ENCODE measurements around the gene RNF151.
A peak's percentile ranks its signal among the peaks of the same experiment; 100 is the strongest.

Gene RNF151

GRCh38 chr16:2003231-2003826 is 36.7 kb downstream of the RNF151 start:
- no peak for DNase-seq
- no peaks in the 10 kb centered on the region for H3K27me3 ChIP-seq (replicated peaks in 2 of 5; ENCODE audit: control insufficient read depth in 4 of 5, insufficient read depth in 5 of 5, low read length in 4 of 5)
- H3K27ac ChIP-seq (ENCODE audit: insufficient read depth in 1 of 2, low read depth in 1 of 2, low read length in 2 of 2, poor library complexity in 1 of 2, severe bottlenecking in 2 of 2): no peak overlapping the region
- ChIA-PET CTCF (interaction anchor here (0.7 to 6.9 kb wide), 18 partner anchors 7 to 150 kb away, joined by 3 to 80 read pairs (median 6); partner anchors contain the start of genes GFER, NTHL1, RAB26 and TRAF7), POLR2A (interaction anchor here (1.7 to 3.4 kb wide), 2 partner anchors 39 to 151 kb away, joined by 5 to 15 read pairs; partner anchors contain the start of genes RPS2 and TRAF7)
- H3K4me1 ChIP-seq (ENCODE audit: control extremely low read depth in 1 of 4, control insufficient read depth in 4 of 4, insufficient read depth in 4 of 4, low read length in 3 of 4): peaks cover 0 to 51% (median 47%) of the 10 kb centered on the region in 4 experiments
- 85% methylated on average over 5 of the region's 8 CpGs for WGBS (ENCODE audit: insufficient coverage)
- peaks cover 0 to 73% (median 42%) of the 10 kb centered on the region in 4 experiments for H3K36me3 ChIP-seq (ENCODE audit: control insufficient read depth in 4 of 4, insufficient read depth in 4 of 4, low read length in 3 of 4)
- no peak overlapping the region for H3K4me3 ChIP-seq (ENCODE audit: control insufficient read depth in 1 of 7, extremely low read depth in 1 of 7, insufficient read depth in 4 of 7, low read depth in 2 of 7, low read length in 6 of 7)
- no peaks in the 10 kb centered on the region for H3K9me3 ChIP-seq (ENCODE audit: control extremely low read depth in 1 of 5, control insufficient read depth in 4 of 5, insufficient read depth in 2 of 5, low read depth in 1 of 5, low read length in 4 of 5)

GRCh38 chr16:2003827-2004641 is 37.4 kb downstream of the RNF151 start:
- Histone ChIP-seq H3K27me3 (replicated peaks in 2 of 5; ENCODE audit: control insufficient read depth in 4 of 5, insufficient read depth in 5 of 5, low read length in 4 of 5) (no peaks in the 10 kb centered on the region), H3K4me3 (ENCODE audit: control insufficient read depth in 1 of 7, extremely low read depth in 1 of 7, insufficient read depth in 4 of 7, low read depth in 2 of 7, low read length in 6 of 7) (peak overlapping the region in 4 of 7 experiments; percentile 6 to 62 (median 44)), H3K27ac (ENCODE audit: insufficient read depth in 1 of 2, low read depth in 1 of 2, low read length in 2 of 2, poor library complexity in 1 of 2, severe bottlenecking in 2 of 2) (no peak overlapping the region), H3K4me1 (ENCODE audit: control extremely low read depth in 1 of 4, control insufficient read depth in 4 of 4, insufficient read depth in 4 of 4, low read length in 3 of 4) (peaks cover 0 to 58% (median 52%) of the 10 kb centered on the region in 4 experiments), H3K36me3 (ENCODE audit: control insufficient read depth in 4 of 4, insufficient read depth in 4 of 4, low read length in 3 of 4) (peaks cover 0 to 67% (median 37%) of the 10 kb centered on the region in 4 experiments), H3K9me3 (ENCODE audit: control extremely low read depth in 1 of 5, control insufficient read depth in 4 of 5, insufficient read depth in 2 of 5, low read depth in 1 of 5, low read length in 4 of 5) (no peaks in the 10 kb centered on the region)
- WGBS (ENCODE audit: insufficient coverage): 39% methylated on average over 35 of the region's 36 CpGs
- CTCF ChIA-PET: interaction anchor here (0.7 to 6.9 kb wide), 29 partner anchors 8 to 512 kb away, joined by 3 to 80 read pairs (median 4); partner anchors contain the start of genes GFER, NOXO1, NPW and NTHL1
- DNase-seq: peak; percentile 87 to 92 (median 88)
- POLR2A ChIA-PET: interaction anchor here (1.7 to 3.4 kb wide), 2 partner anchors 39 to 150 kb away, joined by 5 to 15 read pairs; partner anchors contain the start of genes RPS2 and TRAF7

- WGBS (ENCODE audit: insufficient coverage): 60% methylated on average over 28 of the region's 34 CpGs
- Histone ChIP-seq H3K27ac (ENCODE audit: insufficient read depth in 1 of 2, low read depth in 1 of 2, low read length in 2 of 2, poor library complexity in 1 of 2, severe bottlenecking in 2 of 2) (peak overlapping the region in 1 of 2 experiments; percentile 43), H3K27me3 (replicated peaks in 2 of 5; ENCODE audit: control insufficient read depth in 4 of 5, insufficient read depth in 5 of 5, low read length in 4 of 5) (no peaks in the 10 kb centered on the region), H3K4me3 (ENCODE audit: control insufficient read depth in 1 of 7, extremely low read depth in 1 of 7, insufficient read depth in 4 of 7, low read depth in 2 of 7, low read length in 6 of 7) (peak overlapping the region in 4 of 7 experiments; percentile 19 to 65 (median 48)), H3K4me1 (ENCODE audit: control extremely low read depth in 1 of 4, control insufficient read depth in 4 of 4, insufficient read depth in 4 of 4, low read length in 3 of 4) (peaks cover under 1 to 62% (median 55%) of the 10 kb centered on the region in 4 experiments), H3K36me3 (ENCODE audit: control insufficient read depth in 4 of 4, insufficient read depth in 4 of 4, low read length in 3 of 4) (peaks cover 0 to 57% (median 32%) of the 10 kb centered on the region in 4 experiments), H3K9me3 (ENCODE audit: control extremely low read depth in 1 of 5, control insufficient read depth in 4 of 5, insufficient read depth in 2 of 5, low read depth in 1 of 5, low read length in 4 of 5) (no peaks in the 10 kb centered on the region)
- no peak for DNase-seq
- ChIA-PET POLR2A (interaction anchor here (3.4 kb wide), 1 partner anchor 150 kb away, joined by 15 read pairs; the partner anchor contains the start of gene TRAF7), CTCF (interaction anchor here (0.6 to 6.9 kb wide), 26 partner anchors 9 to 511 kb away, joined by 3 to 80 read pairs (median 4); partner anchors contain the start of genes GFER, NOXO1, NPW and NTHL1)
Observed at GRCh38 chr16:2004795-2005517, 38.3 kb downstream of the RNF151 start.

- 20% methylated on average over 13 of the region's 21 CpGs for WGBS (ENCODE audit: insufficient coverage)
- peaks cover 0 to 51% (median 25%) of the 10 kb centered on the region in 4 experiments for H3K36me3 ChIP-seq (ENCODE audit: control insufficient read depth in 4 of 4, insufficient read depth in 4 of 4, low read length in 3 of 4)
- no peaks in the 10 kb centered on the region for H3K9me3 ChIP-seq (ENCODE audit: control extremely low read depth in 1 of 5, control insufficient read depth in 4 of 5, insufficient read depth in 2 of 5, low read depth in 1 of 5, low read length in 4 of 5)
- POLR2A ChIA-PET: interaction anchor here (3.4 kb wide), 1 partner anchor 149 kb away, joined by 15 read pairs; the partner anchor contains the start of gene TRAF7
- peak; percentile 86 to 92 (median 91) for DNase-seq
- H3K27ac ChIP-seq (ENCODE audit: insufficient read depth in 1 of 2, low read depth in 1 of 2, low read length in 2 of 2, poor library complexity in 1 of 2, severe bottlenecking in 2 of 2): peak overlapping the region in 1 of 2 experiments; percentile 91
- peaks cover 7 to 69% (median 62%) of the 10 kb centered on the region in 4 experiments for H3K4me1 ChIP-seq (ENCODE audit: control extremely low read depth in 1 of 4, control insufficient read depth in 4 of 4, insufficient read depth in 4 of 4, low read length in 3 of 4)
- no peaks in the 10 kb centered on the region for H3K27me3 ChIP-seq (replicated peaks in 2 of 5; ENCODE audit: control insufficient read depth in 4 of 5, insufficient read depth in 5 of 5, low read length in 4 of 5)
- peak overlapping the region in 4 of 7 experiments; percentile 19 to 65 (median 48) for H3K4me3 ChIP-seq (ENCODE audit: control insufficient read depth in 1 of 7, extremely low read depth in 1 of 7, insufficient read depth in 4 of 7, low read depth in 2 of 7, low read length in 6 of 7)
- CTCF ChIA-PET: interaction anchor here (0.6 to 6.9 kb wide), 18 partner anchors 9 to 511 kb away, joined by 3 to 80 read pairs (median 4); partner anchors contain the start of genes NPW, RAB26 and TRAF7
Observed at GRCh38 chr16:2005646-2006045, 39.0 kb downstream of the RNF151 start.

DNA sequence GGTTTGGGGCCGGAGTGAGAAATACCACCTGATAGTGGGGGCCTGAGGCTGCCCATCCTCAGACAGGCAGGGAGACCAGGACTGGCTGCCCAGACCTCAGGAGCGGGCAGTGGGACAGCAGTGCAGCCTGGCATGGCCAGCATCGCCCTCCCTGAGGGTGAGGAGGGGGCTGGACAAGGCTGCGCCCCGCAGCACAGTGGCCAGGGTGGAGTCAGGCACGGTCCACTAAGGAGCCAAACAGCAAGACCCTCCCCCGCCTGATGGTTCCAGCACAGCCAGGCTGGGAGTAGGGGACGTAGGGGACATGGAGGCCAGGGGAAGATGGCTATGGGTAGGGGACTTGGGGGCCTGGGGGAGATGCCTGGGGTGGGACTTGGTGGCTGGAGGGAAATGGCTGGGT is 39.7 kb downstream of the RNF151 start:
- Histone ChIP-seq H3K36me3 (ENCODE audit: control insufficient read depth in 4 of 4, insufficient read depth in 4 of 4, low read length in 3 of 4) (peaks cover 0 to 44% (median 20%) of the 10 kb centered on the region in 4 experiments), H3K27ac (ENCODE audit: insufficient read depth in 1 of 2, low read depth in 1 of 2, low read length in 2 of 2, poor library complexity in 1 of 2, severe bottlenecking in 2 of 2) (peak overlapping the region; percentile 82 to 91), H3K4me3 (ENCODE audit: control insufficient read depth in 1 of 7, extremely low read depth in 1 of 7, insufficient read depth in 4 of 7, low read depth in 2 of 7, low read length in 6 of 7) (peak overlapping the region in 2 of 7 experiments; percentile 11 to 47), H3K27me3 (replicated peaks in 2 of 5; ENCODE audit: control insufficient read depth in 4 of 5, insufficient read depth in 5 of 5, low read length in 4 of 5) (no peaks in the 10 kb centered on the region), H3K9me3 (ENCODE audit: control extremely low read depth in 1 of 5, control insufficient read depth in 4 of 5, insufficient read depth in 2 of 5, low read depth in 1 of 5, low read length in 4 of 5) (no peaks in the 10 kb centered on the region), H3K4me1 (ENCODE audit: control extremely low read depth in 1 of 4, control insufficient read depth in 4 of 4, insufficient read depth in 4 of 4, low read length in 3 of 4) (peaks cover 7 to 69% (median 63%) of the 10 kb centered on the region in 4 experiments)
- ChIA-PET POLR2A (interaction anchor here (3.4 kb wide), 1 partner anchor 148 kb away, joined by 15 read pairs; the partner anchor contains the start of gene TRAF7), CTCF (interaction anchor here (0.6 to 6.9 kb wide), 13 partner anchors 10 to 147 kb away, joined by 3 to 80 read pairs (median 5); partner anchors contain the start of genes NPW, RAB26 and TRAF7)
- no peak for DNase-seq
- 97% methylated on average over 7 of the region's 8 CpGs for WGBS (ENCODE audit: insufficient coverage)

All from common myeloid progenitor, CD34-positive (primary cell).